Prostate gland (tissue), 2 donors: Measurements from ENCODE around the gene RAPSN.

ENCODE experiments used
- CTCF ChIP-seq, 4 experiments: fragments of 200-600 bp in 2 of 4; fragments of 450-650 bp in 2 of 4; sonication (generic) in 2 of 4; IDR thresholded peaks; 1 replicate in 3 of 4; 2 replicates in 1 of 4; pipeline ENCODE4 v1.5.1; 2016 to 2019; ENCODE audit warnings: antibody characterized with exemption in 4 of 4, mild to moderate bottlenecking in 2 of 4, moderate library complexity in 2 of 4
- POLR2A ChIP-seq: fragments of 450-650 bp; IDR thresholded peaks from one replicate; pipeline ENCODE4 v1.6.1; 2016; ENCODE audit warnings: antibody characterized with exemption, mild to moderate bottlenecking
- POLR2AphosphoS5 ChIP-seq: sonication (generic); formaldehyde crosslinking; IDR thresholded peaks from one replicate; pipeline ENCODE4 v1.6.1; 2017; ENCODE audit warnings: antibody characterized with exemption

- TF ChIP-seq POLR2A (no peak), POLR2AphosphoS5 (no peak), CTCF (IDR thresholded peaks at IDR 0.05) (no peak)
Observed at GRCh38 chr11:47391077-47391583, 57.8 kb downstream of the RAPSN start.
